ENCODE data around the gene CAB39L. TPM values are rescaled to one million over a fixed set of nuclear protein-coding genes. Genes with fewer than 3 reads are reported as not detected.
A peak's percentile ranks its signal among the peaks of the same experiment; 100 is the strongest.

Gene CAB39L
- total and polyA plus RNA-seq, 2 experiments from 2014 or later = 6.1 to 7.3 TPM

- peaks cover 21% of the 10 kb centered on the region for H3K79me2 ChIP-seq (ENCODE audit: insufficient read depth)
- DNase-seq = peak; percentile 75
- in situ Hi-C loops (cut with MboI) = no loop called here
- H3K9me2 ChIP-seq (ENCODE audit: insufficient read depth) = no peaks in the 10 kb centered on the region
- no peaks in the 10 kb centered on the region for H4K20me1 ChIP-seq (ENCODE audit: insufficient read depth)
- H3K36me3 ChIP-seq (ENCODE audit: low read depth) = no peaks in the 10 kb centered on the region
- peaks cover 32% of the 10 kb centered on the region for H3K4me1 ChIP-seq (ENCODE audit: insufficient read depth)
- 3 to 6% methylated on average over 4 of the region's 4 CpGs for WGBS, 2 experiments (ENCODE audit: low coverage in 1 of 2, low lambda C conversion rate in 2 of 2, missing lambda C conversion rate in 2 of 2)
- H3K9ac ChIP-seq = peak overlapping the region; percentile 14
- H3K4me3 ChIP-seq = peak overlapping the region; percentile 60
- no peaks in the 10 kb centered on the region for H3K27me3 ChIP-seq (replicated peaks; ENCODE audit: insufficient read depth)
- peaks cover 21% of the 10 kb centered on the region; the same call in 1 of the 2 replicates for H3F3A ChIP-seq (ENCODE audit: insufficient read depth)
- peak overlapping the region; percentile 43 for H2AFZ ChIP-seq
- TF ChIP-seq EZH2 (IDR thresholded peaks at IDR 0.05; ENCODE audit: insufficient read depth, poor library complexity, severe bottlenecking) (no peak), EZH2phosphoT487 (IDR thresholded peaks at IDR 0.05; ENCODE audit: insufficient read depth, low read depth) (no peak)
- peak overlapping the region; percentile 42 for H3K27ac ChIP-seq
- no peaks in the 10 kb centered on the region for H3K9me3 ChIP-seq (ENCODE audit: low read depth)
- H3K4me2 ChIP-seq (ENCODE audit: unreplicated experiment) = peak overlapping the region; percentile 94
Measured at GRCh38 chr13:49454388-49455006, 10.6 kb upstream of the CAB39L start.

- WGBS, 2 experiments (ENCODE audit: low coverage in 1 of 2, low lambda C conversion rate in 2 of 2, missing lambda C conversion rate in 2 of 2) = 97 to 98% methylated on average over 7 of the region's 7 CpGs
- no peak overlapping the region for H3K27ac ChIP-seq
Measured at GRCh38 chr13:49453465-49453864, 9.6 kb upstream of the CAB39L start.

DNA sequence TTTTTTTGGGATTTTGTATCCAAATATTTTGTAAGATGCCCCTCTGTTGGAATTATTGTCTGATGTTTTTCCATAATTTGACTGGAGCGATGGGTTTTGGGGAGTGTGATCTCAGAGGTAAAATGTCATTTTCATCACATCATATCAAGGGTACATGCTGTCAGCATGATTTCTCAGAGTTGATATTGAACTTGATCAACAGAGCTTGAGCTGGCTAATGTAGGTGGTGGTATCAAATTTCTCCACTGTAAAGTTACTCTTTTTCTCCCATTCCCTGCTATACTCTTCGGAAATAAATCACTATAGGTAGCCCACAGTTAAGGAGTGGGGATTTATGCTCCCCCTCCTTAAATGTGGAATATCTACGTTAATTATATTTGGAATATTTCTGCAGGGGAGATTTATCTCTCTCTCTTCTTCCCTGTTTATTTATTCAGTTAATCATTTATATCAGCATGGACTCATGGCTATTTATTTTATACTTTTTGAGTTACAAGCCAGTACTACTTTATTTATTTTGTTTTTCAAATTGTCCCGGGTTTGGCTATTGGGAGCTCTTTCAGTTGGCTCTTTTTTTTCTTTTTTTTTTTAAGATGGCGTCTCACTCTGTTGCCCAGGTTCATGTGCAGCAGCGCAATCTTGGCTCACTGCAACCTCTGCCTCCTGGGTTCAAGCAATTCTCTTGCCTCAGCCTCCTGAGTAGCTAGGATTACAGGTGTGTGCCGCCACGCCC is 9.0 kb upstream of the CAB39L start:
- in situ Hi-C loops (cut with MboI) = no loop called here

More at GRCh38 chr13:49453465-49453864, 9.6 kb upstream of the CAB39L start:
- DNase-seq = no peak
- Histone ChIP-seq H3K36me3 (ENCODE audit: low read depth) (no peaks in the 10 kb centered on the region), H3K9ac (no peak overlapping the region), H3K9me3 (ENCODE audit: low read depth) (no peaks in the 10 kb centered on the region), H3F3A (ENCODE audit: insufficient read depth) (peaks cover 21% of the 10 kb centered on the region; the same call in 1 of the 2 replicates), H3K27me3 (replicated peaks; ENCODE audit: insufficient read depth) (no peaks in the 10 kb centered on the region), H3K4me3 (no peak overlapping the region), H4K20me1 (ENCODE audit: insufficient read depth) (no peaks in the 10 kb centered on the region), H3K79me2 (ENCODE audit: insufficient read depth) (peaks cover 31% of the 10 kb centered on the region), H3K9me2 (ENCODE audit: insufficient read depth) (no peaks in the 10 kb centered on the region), H2AFZ (no peak overlapping the region), H3K4me2 (ENCODE audit: unreplicated experiment) (no peak overlapping the region), H3K4me1 (ENCODE audit: insufficient read depth) (peaks cover 36% of the 10 kb centered on the region)
- no peak for TF ChIP-seq EZH2 (IDR thresholded peaks at IDR 0.05; ENCODE audit: insufficient read depth, poor library complexity, severe bottlenecking)
- no peak for TF ChIP-seq EZH2phosphoT487 (IDR thresholded peaks at IDR 0.05; ENCODE audit: insufficient read depth, low read depth)
- in situ Hi-C loops (cut with MboI) = no loop called here

GRCh38 chr13:49450105-49450819 is 6.4 kb upstream of the CAB39L start:
- TF ChIP-seq EZH2phosphoT487 (IDR thresholded peaks at IDR 0.05; ENCODE audit: insufficient read depth, low read depth) = no peak
- no peak for TF ChIP-seq EZH2 (IDR thresholded peaks at IDR 0.05; ENCODE audit: insufficient read depth, poor library complexity, severe bottlenecking)
- H3K4me1 ChIP-seq (ENCODE audit: insufficient read depth) = peaks cover 27% of the 10 kb centered on the region
- DNase-seq = no peak
- peaks cover 56% of the 10 kb centered on the region for H3K79me2 ChIP-seq (ENCODE audit: insufficient read depth)
- WGBS, 2 experiments (ENCODE audit: low coverage in 1 of 2, low lambda C conversion rate in 2 of 2, missing lambda C conversion rate in 2 of 2) = 71 to 73% methylated on average over 3 of the region's 3 CpGs
- H4K20me1 ChIP-seq (ENCODE audit: insufficient read depth) = no peaks in the 10 kb centered on the region
- H3K4me3 ChIP-seq = no peak overlapping the region
- peaks cover 12% of the 10 kb centered on the region for H3F3A ChIP-seq (ENCODE audit: insufficient read depth)
- no peaks in the 10 kb centered on the region for H3K9me3 ChIP-seq (ENCODE audit: low read depth)
- no peak overlapping the region for H2AFZ ChIP-seq
- in situ Hi-C loops (cut with MboI) = no loop called here
- no peaks in the 10 kb centered on the region for H3K36me3 ChIP-seq (ENCODE audit: low read depth)
- H3K27me3 ChIP-seq (replicated peaks; ENCODE audit: insufficient read depth) = no peaks in the 10 kb centered on the region
- H3K9me2 ChIP-seq (ENCODE audit: insufficient read depth) = no peaks in the 10 kb centered on the region
- H3K4me2 ChIP-seq (ENCODE audit: unreplicated experiment) = no peak overlapping the region
- no peak overlapping the region for H3K9ac ChIP-seq
- H3K27ac ChIP-seq = no peak overlapping the region

More for the DNA sequence above, 9.0 kb upstream of the CAB39L start:
- Histone ChIP-seq H3K9me2 (ENCODE audit: insufficient read depth) (no peaks in the 10 kb centered on the region), H3K4me1 (ENCODE audit: insufficient read depth) (peaks cover 40% of the 10 kb centered on the region), H3K9me3 (ENCODE audit: low read depth) (no peaks in the 10 kb centered on the region), H3K9ac (no peak overlapping the region), H3K27ac (no peak overlapping the region), H3K4me2 (ENCODE audit: unreplicated experiment) (no peak overlapping the region), H3K36me3 (ENCODE audit: low read depth) (no peaks in the 10 kb centered on the region), H3F3A (ENCODE audit: insufficient read depth) (peaks cover 21% of the 10 kb centered on the region; the same call in 1 of the 2 replicates), H2AFZ (no peak overlapping the region), H4K20me1 (ENCODE audit: insufficient read depth) (no peaks in the 10 kb centered on the region), H3K4me3 (no peak overlapping the region), H3K27me3 (replicated peaks; ENCODE audit: insufficient read depth) (no peaks in the 10 kb centered on the region), H3K79me2 (ENCODE audit: insufficient read depth) (peaks cover 37% of the 10 kb centered on the region)
- no peak for TF ChIP-seq EZH2phosphoT487 (IDR thresholded peaks at IDR 0.05; ENCODE audit: insufficient read depth, low read depth)
- no peak for TF ChIP-seq EZH2 (IDR thresholded peaks at IDR 0.05; ENCODE audit: insufficient read depth, poor library complexity, severe bottlenecking)
- DNase-seq = no peak
- WGBS, 2 experiments (ENCODE audit: low coverage in 1 of 2, low lambda C conversion rate in 2 of 2, missing lambda C conversion rate in 2 of 2) = 93 to 96% methylated on average over 8 of the region's 8 CpGs

Measured in GM23248 (cell line).